ENCODE data around the gene LHX3. TPM values are rescaled to one million over a fixed set of nuclear protein-coding genes. Genes with fewer than 3 reads are reported as not detected.

LHX3 gene
- total and polyA plus RNA-seq, 2 donors (not counting 1 experiment from before 2014, with no cell fraction given) = 0.07 to 0.30 TPM

- Histone ChIP-seq H3K4me1 (ENCODE audit: control insufficient read depth in 2 of 2, insufficient read depth in 2 of 2, low read length in 2 of 2) (no peaks in the 10 kb centered on the region), H3K9me3 (ENCODE audit: control extremely low read depth in 1 of 3, control insufficient read depth in 2 of 3, insufficient read depth in 1 of 3, low read length in 2 of 3) (no peaks in the 10 kb centered on the region), H3K27me3 (replicated peaks in 1 of 4; ENCODE audit: control extremely low read depth in 1 of 4, control insufficient read depth in 3 of 4, insufficient read depth in 4 of 4, low read length in 3 of 4) (peaks cover 0 to 16% (median 0%) of the 10 kb centered on the region in 4 experiments), H3K9ac (ENCODE audit: low read length) (no peak overlapping the region), H2AFZ (ENCODE audit: insufficient read depth, low read depth, low read length, poor library complexity, severe bottlenecking) (no peak overlapping the region), H3K36me3 (replicated peaks in 1 of 2; ENCODE audit: control extremely low read depth in 1 of 2, control insufficient read depth in 1 of 2, extremely low read depth in 1 of 2, insufficient read depth in 2 of 2, low read length in 1 of 2) (no peaks in the 10 kb centered on the region), H4K20me1 (ENCODE audit: control insufficient read depth, insufficient read depth, low read length, poor library complexity, severe bottlenecking) (no peaks in the 10 kb centered on the region), H3K4me3 (ENCODE audit: control extremely low read depth in 1 of 5, extremely low read depth in 1 of 5, insufficient read depth in 1 of 5, low read depth in 2 of 5, low read length in 4 of 5) (no peak overlapping the region), H3K27ac (ENCODE audit: low read length in 2 of 2) (no peak overlapping the region), H3K79me2 (ENCODE audit: control insufficient read depth, insufficient read depth, low read length) (no peaks in the 10 kb centered on the region), H3K4me2 (replicated peaks; ENCODE audit: low read depth, low read length, poor library complexity, severe bottlenecking) (no peak overlapping the region)
- CTCF ChIA-PET = no interaction called here
- 71% methylated on average over 8 of the region's 11 CpGs for WGBS (ENCODE audit: insufficient coverage)
- POLR2A ChIA-PET = no interaction called here
- ATAC-seq (ENCODE audit: low read depth) = no peak
- Mint-ChIP-seq H3K4me3 (no peak overlapping the region), H3K27ac (no peak overlapping the region), H3K4me1 (no peaks in the 10 kb centered on the region), H3K9me3 (ENCODE audit: insufficient read depth) (no peaks in the 10 kb centered on the region), H3K27me3 (peaks cover 13% of the 10 kb centered on the region)
- DNase-seq = no peak
- no peak for TF ChIP-seq EZH2 (IDR thresholded peaks at IDR 0.05; ENCODE audit: borderline replicate concordance, insufficient read depth, low read depth, low read length, poor library complexity, severe bottlenecking)
- no peak for TF ChIP-seq CTCF (IDR thresholded peaks at IDR 0.05)
- intact Hi-C loops (cut with micrococcal nuclease) = no loop called here
These were observed 24.3 kb downstream of the LHX3 start for GRCh38 chr9:136180586-136180985.

- Histone ChIP-seq H3K27me3 (replicated peaks in 1 of 4; ENCODE audit: control extremely low read depth in 1 of 4, control insufficient read depth in 3 of 4, insufficient read depth in 4 of 4, low read length in 3 of 4) (peaks cover 0 to 8% (median 1%) of the 10 kb centered on the region in 4 experiments), H3K27ac (ENCODE audit: low read length in 2 of 2) (no peak overlapping the region), H3K4me1 (ENCODE audit: control insufficient read depth in 2 of 2, insufficient read depth in 2 of 2, low read length in 2 of 2) (no peaks in the 10 kb centered on the region), H2AFZ (ENCODE audit: insufficient read depth, low read depth, low read length, poor library complexity, severe bottlenecking) (no peak overlapping the region), H3K36me3 (replicated peaks in 1 of 2; ENCODE audit: control extremely low read depth in 1 of 2, control insufficient read depth in 1 of 2, extremely low read depth in 1 of 2, insufficient read depth in 2 of 2, low read length in 1 of 2) (no peaks in the 10 kb centered on the region), H3K9ac (ENCODE audit: low read length) (no peak overlapping the region), H4K20me1 (ENCODE audit: control insufficient read depth, insufficient read depth, low read length, poor library complexity, severe bottlenecking) (no peaks in the 10 kb centered on the region), H3K4me3 (ENCODE audit: control extremely low read depth in 1 of 5, extremely low read depth in 1 of 5, insufficient read depth in 1 of 5, low read depth in 2 of 5, low read length in 4 of 5) (no peak overlapping the region), H3K79me2 (ENCODE audit: control insufficient read depth, insufficient read depth, low read length) (no peaks in the 10 kb centered on the region), H3K4me2 (replicated peaks; ENCODE audit: low read depth, low read length, poor library complexity, severe bottlenecking) (no peak overlapping the region), H3K9me3 (ENCODE audit: control extremely low read depth in 1 of 3, control insufficient read depth in 2 of 3, insufficient read depth in 1 of 3, low read length in 2 of 3) (peaks cover 0 to 3% (median 0%) of the 10 kb centered on the region in 3 donors)
- Mint-ChIP-seq H3K9me3 (ENCODE audit: insufficient read depth) (no peaks in the 10 kb centered on the region), H3K4me1 (no peaks in the 10 kb centered on the region), H3K27ac (no peak overlapping the region), H3K4me3 (no peak overlapping the region), H3K27me3 (peaks cover 6% of the 10 kb centered on the region)
- no peak for DNase-seq
- WGBS (ENCODE audit: insufficient coverage) = 95% methylated on average over 13 of the region's 13 CpGs
- ATAC-seq (ENCODE audit: low read depth) = no peak
- ChIA-PET CTCF (no interaction called here), POLR2A (no interaction called here)
- TF ChIP-seq EZH2 (IDR thresholded peaks at IDR 0.05; ENCODE audit: borderline replicate concordance, insufficient read depth, low read depth, low read length, poor library complexity, severe bottlenecking) (no peak), CTCF (IDR thresholded peaks at IDR 0.05) (no peak)
- intact Hi-C loops (cut with micrococcal nuclease) = no loop called here
These were observed 25.2 kb downstream of the LHX3 start for GRCh38 chr9:136179761-136180160.

All from B cell (primary cell).